NCI-H526 treated with DMSO at 0.1 percent for 48 hours (cell line): ENCODE results near the gene L1CAM.
A peak's percentile ranks its signal among the peaks of the same experiment; 100 is the strongest.

Experiments
- DNase-seq: peaks from one replicate; lab custom pipeline; 2025; lab: John Stamatoyannopoulos, UW

The L1CAM gene

DNA sequence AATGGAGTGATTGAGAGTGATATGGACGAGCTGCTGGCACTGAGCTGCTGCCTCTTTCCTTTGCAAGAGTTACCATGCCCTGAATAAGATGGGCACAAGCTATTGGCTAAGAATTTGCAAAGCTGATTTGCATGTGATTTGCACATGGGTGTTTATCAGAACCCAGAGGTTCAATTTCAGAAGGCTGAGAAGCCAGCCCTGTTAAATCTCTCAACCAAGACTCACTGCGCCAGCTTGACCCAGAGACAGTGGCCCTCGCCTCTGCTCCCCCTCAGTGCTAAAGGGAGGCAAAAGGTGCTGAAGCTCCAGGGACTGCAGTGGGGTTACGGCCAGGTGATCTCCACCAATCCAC lies 39.4 kb upstream of the L1CAM start:
- DNase-seq: peak; percentile 86

DNA sequence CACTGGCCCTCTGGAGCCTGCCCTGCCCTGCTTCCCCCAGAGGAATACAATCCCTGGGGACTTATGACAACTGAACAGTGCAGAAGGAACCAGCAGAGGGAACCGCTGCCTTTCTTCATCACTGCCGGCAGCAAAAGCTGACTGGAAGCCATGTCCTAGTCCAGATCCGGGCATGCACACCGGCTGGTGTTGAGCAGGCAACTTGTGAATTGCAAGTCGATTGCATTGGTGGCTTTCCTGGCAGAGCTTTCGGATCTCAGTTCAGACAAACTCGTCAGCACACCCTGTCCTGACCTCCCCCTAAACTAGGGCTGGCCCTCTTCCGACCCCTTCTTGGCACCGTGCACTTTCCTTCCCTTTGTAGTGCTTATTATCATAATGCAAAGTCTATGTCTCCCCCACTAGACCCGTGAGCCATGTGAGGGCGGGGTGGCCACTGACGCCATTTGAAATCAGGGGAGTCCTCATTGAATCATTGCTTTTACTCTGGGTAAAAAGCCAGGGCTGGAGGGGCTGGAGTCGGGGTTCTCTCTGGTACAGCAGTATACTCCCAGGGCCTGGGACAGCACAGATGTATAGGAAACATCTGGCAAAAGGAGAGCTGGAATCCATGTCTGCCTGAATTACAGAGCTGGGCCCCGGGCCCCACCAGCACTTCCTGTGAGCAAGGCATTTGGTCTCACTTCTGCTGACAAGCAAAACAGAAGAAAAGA lies 38.3 kb upstream of the L1CAM start:
- peak; percentile 47 for DNase-seq

DNA sequence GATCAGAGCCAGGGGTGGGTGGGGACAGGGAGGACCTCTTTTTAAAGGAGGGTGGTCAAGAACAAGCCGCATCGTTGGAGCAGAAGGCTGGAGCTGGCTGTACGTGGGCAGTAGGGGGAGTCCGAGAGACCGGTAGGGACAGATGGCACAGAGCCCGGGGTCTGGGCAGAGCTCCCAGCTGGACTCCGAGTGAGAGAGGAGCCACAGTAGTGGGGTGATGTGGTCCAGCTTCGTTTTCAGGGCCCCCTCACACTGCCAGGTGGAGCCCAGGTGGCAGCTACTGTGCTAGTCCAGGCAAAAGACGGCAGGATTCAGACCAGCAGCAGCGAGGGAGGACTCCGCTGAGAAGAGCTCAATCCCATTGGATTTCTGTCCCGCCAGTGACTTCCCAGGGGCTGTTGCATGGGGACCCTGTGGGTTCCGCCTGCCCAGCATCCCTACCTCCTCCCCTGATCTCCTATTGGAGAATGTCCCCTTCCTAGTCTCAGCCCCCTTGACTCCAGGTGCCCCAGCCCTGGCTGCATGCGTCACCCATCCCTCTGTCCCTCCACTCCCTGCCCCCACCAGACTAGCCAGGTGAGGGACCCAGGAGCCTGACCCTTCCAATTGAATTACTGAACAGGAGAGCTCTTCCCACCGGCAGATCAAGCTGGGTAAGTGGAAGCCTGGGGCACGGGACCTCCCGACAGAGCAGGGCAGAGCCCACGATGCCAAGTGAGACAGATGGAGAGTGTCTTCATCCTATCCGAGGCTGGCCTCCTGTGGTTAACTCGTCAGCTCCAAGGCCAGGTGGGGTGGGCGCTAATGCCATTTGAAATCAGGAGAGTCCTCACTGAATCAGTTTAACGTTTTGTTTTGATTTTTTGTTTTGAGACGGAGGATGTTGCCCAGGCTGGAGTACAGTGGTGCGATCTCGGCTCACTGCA lies 37.2 kb upstream of the L1CAM start:
- DNase-seq: no peak

DNA sequence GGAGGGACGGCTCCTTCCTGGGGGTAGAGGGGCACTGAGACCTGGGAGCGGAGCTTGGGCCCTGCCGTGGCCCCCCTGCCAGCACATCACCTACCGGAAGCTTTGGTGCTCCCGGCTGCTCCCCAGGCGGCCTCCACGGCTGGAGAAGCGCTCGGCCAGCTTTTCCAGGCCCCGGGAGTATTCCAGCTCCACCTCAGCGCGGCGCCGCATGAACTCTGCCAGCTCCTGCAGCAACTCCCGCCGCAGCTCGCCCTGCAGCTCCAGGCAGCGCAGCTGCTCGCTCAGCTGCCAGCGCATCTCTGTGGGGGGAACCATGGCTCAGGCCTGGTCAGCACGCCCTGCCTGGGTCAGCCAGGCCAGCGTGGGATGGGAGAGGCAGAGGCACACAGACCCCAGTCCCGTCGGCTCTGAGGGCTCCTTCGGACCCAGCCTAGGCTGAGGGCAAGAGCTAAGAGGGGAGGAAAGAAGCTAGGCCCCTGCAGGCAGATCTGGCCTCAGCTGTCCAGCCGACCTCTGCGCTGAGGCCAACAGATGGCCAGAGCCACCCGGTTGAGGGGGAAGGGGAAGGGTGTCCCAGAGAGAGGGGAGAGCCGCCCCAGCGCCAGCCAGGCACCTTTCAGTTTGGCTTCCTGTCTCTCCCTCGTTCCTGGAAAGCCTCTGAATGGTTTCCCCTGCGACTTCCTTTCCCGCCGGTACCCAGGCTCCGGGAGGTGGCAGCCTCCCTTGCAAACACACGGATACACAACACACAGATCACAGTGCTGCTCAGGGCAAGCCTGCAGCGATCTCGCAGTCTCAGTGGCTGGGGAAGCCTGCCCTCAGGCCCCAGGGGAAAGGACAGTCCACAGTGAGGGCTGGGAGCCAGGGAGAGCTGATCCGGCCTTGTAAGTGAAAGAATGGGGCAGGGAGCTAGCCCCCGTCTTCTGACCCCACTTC lies 35.8 kb upstream of the L1CAM start:
- DNase-seq: no peak

DNA sequence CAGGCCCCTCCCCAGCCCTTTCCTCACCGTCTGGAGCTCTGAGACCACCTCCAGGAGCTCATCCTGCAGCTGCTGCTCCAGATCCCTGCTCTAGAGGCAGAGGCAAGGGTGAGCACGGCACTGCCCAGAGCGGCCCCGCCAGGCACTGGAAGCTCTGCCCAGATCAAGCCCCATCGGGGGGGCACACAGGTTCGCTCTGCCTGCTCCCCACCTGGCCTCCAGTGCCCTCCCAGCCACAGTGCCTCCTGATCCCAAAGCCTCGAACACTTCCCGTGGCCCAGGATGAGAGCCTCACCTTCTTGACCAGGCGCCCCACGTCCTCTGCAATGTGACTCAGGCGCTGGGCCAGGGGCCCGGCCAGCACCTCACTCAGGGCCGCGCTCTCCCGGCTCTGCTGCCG lies 35.1 kb upstream of the L1CAM start:
- DNase-seq: no peak

DNA sequence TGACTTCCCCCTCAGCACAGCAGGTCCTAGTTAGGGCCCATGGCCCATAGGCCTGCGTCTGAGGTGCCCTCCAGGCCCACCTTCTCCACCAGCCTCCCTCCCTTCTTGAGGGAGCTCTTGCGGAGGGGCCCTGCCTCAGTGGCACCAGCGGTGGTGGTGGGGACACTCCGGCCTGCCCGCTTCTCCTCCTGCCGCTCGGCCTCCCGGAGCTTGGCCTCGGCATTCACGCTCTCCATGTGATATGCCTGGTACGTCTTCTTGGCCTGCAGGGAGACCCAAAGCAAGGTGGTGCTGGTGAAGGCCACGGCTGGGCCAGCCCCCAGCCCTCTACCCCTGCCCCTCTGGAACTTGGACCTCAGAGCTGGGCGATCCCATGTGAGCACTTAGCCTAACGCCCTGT lies 34.6 kb upstream of the L1CAM start:
- no peak for DNase-seq

DNA sequence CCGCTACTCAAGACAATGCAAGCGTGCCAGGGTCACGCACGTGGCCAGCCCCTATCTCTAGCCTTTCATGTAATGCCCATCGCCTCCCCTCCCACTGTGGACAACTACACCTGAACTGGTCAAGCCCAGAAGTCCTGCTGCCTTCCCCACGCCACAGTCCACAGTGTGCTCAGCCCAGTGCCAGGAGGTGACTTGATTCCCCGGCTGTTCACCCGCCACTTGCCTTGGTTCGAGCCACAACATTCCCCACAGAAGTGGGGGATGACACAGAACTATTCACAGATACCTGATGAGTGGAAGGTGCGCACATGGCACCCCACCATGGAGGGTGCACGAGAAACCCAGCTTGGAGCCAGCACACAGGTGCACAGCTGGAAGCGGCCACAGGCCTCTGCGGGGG lies 33.3 kb upstream of the L1CAM start:
- DNase-seq: no peak

DNA sequence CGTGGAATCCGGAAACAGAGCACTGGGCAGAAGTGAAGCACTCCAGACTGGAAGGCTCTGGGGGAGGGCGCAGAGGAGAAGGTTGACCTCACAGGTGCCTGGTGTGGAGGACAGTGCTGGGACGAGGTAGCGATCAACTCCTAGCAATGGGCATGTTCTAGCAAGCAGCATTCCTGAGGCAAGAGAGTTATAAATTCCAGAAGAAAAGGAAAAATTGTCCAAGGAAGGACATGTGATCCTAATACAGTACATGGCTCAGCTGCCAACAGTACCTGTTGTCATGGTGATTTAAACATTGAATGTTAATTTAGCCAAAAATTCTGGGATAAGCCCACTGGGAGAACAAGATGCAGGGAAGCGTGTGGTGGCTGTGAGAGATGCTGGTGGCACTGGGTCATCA lies 31.9 kb upstream of the L1CAM start:
- DNase-seq: no peak

DNA sequence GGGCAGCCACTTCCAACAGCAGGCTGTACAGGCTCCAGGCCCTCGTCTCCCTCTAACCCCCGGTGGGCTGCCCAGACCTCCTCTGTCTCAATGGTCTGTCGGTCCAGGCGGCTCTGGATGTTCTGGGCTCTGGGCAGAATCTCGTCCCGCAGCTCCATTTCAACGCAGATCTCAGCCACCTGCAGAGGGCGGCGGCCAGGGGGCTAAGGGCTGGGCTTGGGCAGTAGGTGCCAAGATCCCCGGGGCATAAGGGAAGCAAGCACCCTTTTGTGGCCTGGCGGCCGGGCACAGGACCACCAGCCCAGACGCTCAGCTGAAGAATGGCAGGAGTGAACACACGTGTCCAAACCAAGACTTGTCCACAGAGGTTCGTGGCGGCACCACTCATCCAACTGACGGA lies 27.7 kb upstream of the L1CAM start:
- DNase-seq: no peak

DNA sequence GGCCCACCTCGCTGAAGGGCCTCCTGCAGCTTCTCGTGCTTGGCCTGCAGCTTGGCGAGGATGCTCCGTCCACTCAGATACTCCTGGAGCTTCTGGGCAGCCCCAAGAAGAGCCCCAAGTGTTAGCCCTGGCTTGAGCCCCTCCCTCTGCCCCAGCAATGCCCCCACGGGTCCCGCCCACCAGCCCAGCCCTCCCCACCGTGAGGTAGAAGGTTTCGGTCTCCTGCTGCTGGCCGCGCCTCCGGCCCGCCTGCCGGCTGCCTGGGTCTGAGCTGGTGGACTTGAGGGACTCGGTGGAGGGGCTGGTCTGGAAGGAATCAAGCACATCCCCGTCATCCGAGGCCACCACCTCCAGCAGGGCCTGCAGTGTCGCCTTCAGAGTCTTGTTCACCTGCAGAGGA lies 27.2 kb upstream of the L1CAM start:
- no peak for DNase-seq

DNA sequence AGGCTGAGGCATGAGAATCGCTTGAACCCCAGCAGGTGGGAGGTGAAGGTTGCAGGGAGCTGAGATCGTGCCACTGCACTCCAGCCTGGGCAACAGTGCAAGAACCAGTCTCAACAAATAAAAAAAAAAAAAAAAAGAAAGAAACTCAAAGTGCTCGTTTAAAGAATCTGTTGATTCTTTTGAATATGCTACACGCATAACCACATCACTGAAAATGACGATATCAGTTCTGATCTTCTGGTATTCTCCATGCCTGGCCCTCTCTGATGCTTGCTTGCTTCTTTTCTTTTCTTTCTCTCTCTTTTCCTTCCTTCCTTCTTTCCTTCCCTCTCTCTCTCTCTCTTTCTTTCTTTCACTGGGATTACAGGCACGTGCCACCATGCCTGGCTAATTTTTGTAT lies 25.8 kb upstream of the L1CAM start:
- no peak for DNase-seq

DNA sequence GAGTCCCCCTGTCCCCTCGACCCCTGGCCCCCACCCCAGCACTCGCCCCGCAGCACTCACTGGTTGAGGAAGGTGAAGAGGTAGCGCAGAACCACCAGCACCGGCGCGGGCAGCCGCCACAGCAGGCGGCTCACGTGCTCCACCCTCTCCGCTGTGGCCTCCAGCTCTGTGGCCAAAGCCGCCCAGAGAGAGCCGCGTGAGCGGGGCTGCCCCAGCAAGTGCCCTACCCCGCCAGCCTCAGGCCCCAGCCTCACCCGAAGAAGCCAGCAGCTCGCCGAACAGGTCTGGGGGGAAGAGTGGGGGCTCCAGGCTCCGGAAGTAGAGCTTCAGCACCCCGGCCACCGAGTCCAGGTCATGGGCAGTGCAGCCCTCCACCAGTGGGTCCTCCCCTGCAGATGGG lies 24.5 kb upstream of the L1CAM start:
- no peak for DNase-seq

DNA sequence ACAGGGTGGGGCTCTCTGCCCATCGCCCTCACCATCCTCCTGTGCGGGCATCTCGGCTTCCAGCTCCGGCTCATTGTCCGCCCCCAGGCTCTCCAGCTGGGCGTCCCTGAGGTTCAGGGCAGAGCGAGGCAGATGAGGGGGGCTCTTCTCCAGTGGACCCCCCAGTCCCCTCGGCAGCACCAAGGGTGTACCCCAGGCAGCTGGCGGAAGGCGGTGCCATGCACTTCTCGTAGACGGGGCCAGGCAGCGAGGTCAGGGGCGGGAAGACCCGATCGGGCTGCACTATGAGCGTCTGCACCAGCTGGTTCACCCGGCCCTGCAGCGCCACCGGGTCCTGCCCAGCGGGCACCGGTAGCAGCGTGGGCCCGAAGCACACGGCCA lies 24.0 kb upstream of the L1CAM start:
- DNase-seq: no peak

DNA sequence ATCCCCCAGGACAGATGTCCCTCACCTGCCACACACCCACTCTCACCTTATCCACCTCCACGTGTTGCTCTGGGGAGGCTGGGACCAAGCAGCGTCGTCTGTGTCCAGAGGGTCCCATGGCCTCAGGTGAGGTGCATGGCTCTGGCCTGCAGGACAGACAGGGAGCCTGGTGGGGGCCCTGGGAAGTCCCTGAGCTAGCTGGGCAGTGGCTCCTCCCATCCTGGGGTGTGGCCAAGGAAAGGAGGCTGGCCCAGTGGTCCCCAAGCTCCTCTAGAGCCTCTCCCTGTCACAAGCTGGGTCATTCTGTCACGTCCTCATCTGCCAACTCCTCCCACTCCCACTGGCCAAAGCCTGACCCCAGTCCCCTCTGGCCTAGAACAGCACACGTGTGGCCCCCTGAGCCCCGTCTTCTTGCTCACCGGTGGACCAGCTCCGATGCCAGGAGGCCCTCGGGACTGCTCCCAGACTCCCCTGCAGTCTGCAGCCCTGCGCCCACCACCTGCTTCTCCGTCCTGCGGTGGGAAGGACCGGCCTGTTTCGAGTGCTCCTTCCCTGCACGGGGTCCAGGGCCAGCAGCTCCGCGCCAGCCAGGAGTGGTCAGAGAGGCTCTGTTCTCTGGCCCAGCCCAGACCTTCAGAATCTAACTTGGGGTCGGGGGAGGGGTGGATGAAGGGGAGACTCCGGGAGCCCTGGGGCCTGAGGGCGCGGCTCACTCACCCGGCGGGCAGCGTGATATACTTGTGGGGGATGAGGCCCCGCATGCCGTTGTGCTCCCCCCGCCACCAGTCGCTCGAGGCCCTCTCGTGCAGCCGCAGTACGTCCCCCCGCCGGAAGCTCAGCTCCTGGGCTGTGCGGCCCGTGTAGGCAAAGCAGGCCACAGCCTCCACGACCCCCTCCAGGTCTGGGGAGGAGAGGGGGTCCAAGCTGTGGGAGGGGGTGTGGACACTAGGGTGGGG lies 23.3 kb upstream of the L1CAM start:
- DNase-seq: no peak

DNA sequence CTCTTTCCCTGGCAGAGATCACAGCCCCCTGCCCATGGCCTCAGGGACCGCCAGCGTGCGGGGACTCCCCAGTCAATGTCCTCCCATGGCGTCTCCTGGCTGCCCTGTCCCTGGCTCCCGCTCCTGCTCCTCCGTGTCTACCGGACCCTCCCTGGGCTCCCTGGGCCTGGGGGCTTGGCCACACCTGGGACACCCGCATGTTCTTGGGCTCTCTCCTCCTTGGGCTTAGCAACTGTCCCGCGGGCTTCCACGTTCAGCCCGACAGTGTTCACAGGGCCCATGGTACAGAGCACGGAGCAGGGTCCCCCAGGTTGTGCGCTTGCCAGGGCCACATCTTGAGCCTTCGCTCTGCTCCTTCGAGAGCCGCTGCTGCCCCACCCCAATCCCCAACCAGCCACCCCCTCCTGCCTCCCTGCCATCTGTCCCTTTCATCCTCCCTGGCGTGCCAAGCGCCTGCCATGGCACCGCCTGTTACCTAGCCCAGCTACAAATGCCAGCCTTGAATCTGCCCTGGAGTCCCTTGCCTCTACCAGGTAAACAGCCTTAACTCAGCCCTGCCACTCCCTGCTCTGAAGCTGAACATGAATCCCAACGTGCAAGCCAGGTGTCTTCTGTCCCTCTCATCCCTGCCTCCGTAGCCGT lies 22.4 kb upstream of the L1CAM start:
- DNase-seq: no peak

DNA sequence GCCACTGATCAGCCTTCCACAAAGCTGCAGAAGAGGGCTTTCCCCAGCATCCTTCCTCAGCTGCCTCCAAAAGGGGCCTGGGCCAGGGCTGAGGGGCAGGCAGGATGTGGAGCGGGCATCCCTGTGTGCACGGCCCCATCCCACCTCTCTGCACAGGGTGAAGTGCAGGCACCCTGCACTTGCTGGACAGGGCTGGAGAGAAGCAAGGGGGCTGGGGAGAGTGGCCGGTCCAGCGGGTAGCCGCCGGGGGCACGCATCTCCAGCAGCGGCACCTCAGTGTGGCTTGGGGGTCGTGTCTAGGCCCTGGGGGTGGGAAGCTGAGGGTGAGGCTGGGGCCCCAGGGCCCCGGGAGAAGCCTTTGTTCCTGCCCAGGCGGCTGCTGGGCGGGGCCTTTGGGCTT lies 21.5 kb upstream of the L1CAM start:
- no peak for DNase-seq

DNA sequence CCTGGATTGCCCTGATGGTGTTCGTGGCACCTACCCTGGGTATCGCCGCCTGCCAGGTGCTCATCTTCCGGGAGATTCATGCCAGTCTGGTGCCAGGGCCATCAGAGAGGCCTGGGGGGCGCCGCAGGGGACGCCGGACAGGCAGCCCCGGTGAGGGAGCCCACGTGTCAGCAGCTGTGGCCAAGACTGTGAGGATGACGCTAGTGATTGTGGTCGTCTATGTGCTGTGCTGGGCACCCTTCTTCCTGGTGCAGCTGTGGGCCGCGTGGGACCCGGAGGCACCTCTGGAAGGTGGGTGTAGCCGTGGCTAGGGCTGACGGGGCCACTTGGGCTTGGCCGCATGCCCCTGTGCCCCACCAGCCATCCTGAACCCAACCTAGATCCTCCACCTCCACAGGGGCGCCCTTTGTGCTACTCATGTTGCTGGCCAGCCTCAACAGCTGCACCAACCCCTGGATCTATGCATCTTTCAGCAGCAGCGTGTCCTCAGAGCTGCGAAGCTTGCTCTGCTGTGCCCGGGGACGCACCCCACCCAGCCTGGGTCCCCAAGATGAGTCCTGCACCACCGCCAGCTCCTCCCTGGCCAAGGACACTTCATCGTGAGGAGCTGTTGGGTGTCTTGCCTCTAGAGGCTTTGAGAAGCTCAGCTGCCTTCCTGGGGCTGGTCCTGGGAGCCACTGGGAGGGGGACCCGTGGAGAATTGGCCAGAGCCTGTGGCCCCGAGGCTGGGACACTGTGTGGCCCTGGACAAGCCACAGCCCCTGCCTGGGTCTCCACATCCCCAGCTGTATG lies 20.3 kb upstream of the L1CAM start:
- DNase-seq: no peak

DNA sequence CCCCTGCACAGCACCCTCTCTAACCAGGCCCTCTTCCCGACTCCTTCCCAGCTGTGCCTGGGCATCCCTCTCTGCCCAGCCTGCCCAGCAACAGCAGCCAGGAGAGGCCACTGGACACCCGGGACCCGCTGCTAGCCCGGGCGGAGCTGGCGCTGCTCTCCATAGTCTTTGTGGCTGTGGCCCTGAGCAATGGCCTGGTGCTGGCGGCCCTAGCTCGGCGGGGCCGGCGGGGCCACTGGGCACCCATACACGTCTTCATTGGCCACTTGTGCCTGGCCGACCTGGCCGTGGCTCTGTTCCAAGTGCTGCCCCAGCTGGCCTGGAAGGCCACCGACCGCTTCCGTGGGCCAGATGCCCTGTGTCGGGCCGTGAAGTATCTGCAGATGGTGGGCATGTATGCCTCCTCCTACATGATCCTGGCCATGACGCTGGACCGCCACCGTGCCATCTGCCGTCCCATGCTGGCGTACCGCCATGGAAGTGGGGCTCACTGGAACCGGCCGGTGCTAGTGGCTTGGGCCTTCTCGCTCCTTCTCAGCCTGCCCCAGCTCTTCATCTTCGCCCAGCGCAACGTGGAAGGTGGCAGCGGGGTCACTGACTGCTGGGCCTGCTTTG lies 19.6 kb upstream of the L1CAM start:
- no peak for DNase-seq
